PFSK-1 (cell line): Measurements from ENCODE around the gene NR6A1.

Source experiments
- FOXP2 ChIP-seq: optimal IDR thresholded peaks from 2 replicates; pipeline ENCODE3; 2011; ENCODE audit warnings: borderline replicate concordance, control low read depth, inconsistent platforms; ENCODE audit not compliant: insufficient read depth; ENCODE audit errors: extremely low read length, extremely low read depth
- POLR2AphosphoS5 ChIP-seq: IDR thresholded peaks from 2 replicates; pipeline ENCODE4 v1.6.1; 2012; ENCODE audit warnings: low read depth, mild to moderate bottlenecking, control low read depth, low read length, moderate library complexity
- REST ChIP-seq, 2 experiments: IDR thresholded peaks; 2 replicates each; pipeline versions ENCODE4 v1.6.1 to v1.8.0; 2011 to 2012; ENCODE audit warnings: low read depth in 2 of 2, low read length in 2 of 2, control low read depth in 1 of 2, inconsistent platforms in 1 of 2, mild to moderate bottlenecking in 1 of 2, moderate library complexity in 1 of 2; ENCODE audit not compliant: insufficient read depth in 1 of 2
- SIN3A ChIP-seq: IDR thresholded peaks from 2 replicates; pipeline ENCODE4 v1.6.1; 2012; ENCODE audit warnings: mild to moderate bottlenecking, low read length, moderate library complexity, borderline replicate concordance; ENCODE audit not compliant: insufficient read depth
- TAF1 ChIP-seq: IDR thresholded peaks from 2 replicates; pipeline ENCODE4 v1.6.1; 2012; ENCODE audit warnings: low read length, control low read depth, borderline replicate concordance; ENCODE audit not compliant: insufficient read depth

The NR6A1 gene

GRCh38 chr9:124708633-124709291 is 62.3 kb downstream of the NR6A1 start:
- TF ChIP-seq REST (IDR thresholded peaks at IDR 0.05; ENCODE audit: insufficient read depth in 1 of 2, low read depth in 2 of 2, low read length in 2 of 2) (no peak), FOXP2 (no peak), TAF1 (no peak), SIN3A (no peak), POLR2AphosphoS5 (no peak)

GRCh38 chr9:124708074-124708473 is 63.0 kb downstream of the NR6A1 start:
- TF ChIP-seq SIN3A (no peak), POLR2AphosphoS5 (no peak), REST (IDR thresholded peaks at IDR 0.05; ENCODE audit: insufficient read depth in 1 of 2, low read depth in 2 of 2, low read length in 2 of 2) (no peak), FOXP2 (no peak), TAF1 (no peak)

GRCh38 chr9:124707666-124708065 is 63.4 kb downstream of the NR6A1 start:
- TF ChIP-seq FOXP2 (no peak), TAF1 (no peak), POLR2AphosphoS5 (no peak), REST (IDR thresholded peaks at IDR 0.05; ENCODE audit: insufficient read depth in 1 of 2, low read depth in 2 of 2, low read length in 2 of 2) (no peak), SIN3A (no peak)

- TF ChIP-seq SIN3A (no peak), POLR2AphosphoS5 (no peak), REST (IDR thresholded peaks at IDR 0.05; ENCODE audit: insufficient read depth in 1 of 2, low read depth in 2 of 2, low read length in 2 of 2) (no peak), FOXP2 (no peak), TAF1 (no peak)
Observed at GRCh38 chr9:124706685-124707084, 64.4 kb downstream of the NR6A1 start.

- TF ChIP-seq POLR2AphosphoS5 = no peak
- TF ChIP-seq FOXP2 = no peak
- no peak for TF ChIP-seq REST (IDR thresholded peaks at IDR 0.05; ENCODE audit: insufficient read depth in 1 of 2, low read depth in 2 of 2, low read length in 2 of 2)
- TF ChIP-seq TAF1 = no peak
- TF ChIP-seq SIN3A = no peak
Observed at GRCh38 chr9:124699575-124699974, 71.5 kb downstream of the NR6A1 start.
